Keratinocyte (primary cell): Measurements from ENCODE around the gene TGM1. TPM values are rescaled to one million over a fixed set of nuclear protein-coding genes. Genes with fewer than 3 reads are reported as not detected.

Source experiments
- DNase-seq: peaks from one replicate; pipeline ENCODE4 v3.0.0-alpha.2; 2011; ENCODE audit warnings: low read depth, missing footprints, low spot score
- FAIRE-seq: peaks from 2 replicates; lab custom pipeline; 2011; peaks lifted over from hg19 to GRCh38; lab: Jason Lieb, UNC
- H2AFZ ChIP-seq: 2 replicates; pipeline ENCODE4 v1.6.0; 2012; ENCODE audit warnings: low read length, control low read depth, inconsistent platforms; ENCODE audit not compliant: control insufficient read depth
- H3K27ac ChIP-seq: 2 replicates; pipeline ENCODE4 v1.5.1; 2011; ENCODE audit warnings: low read length; ENCODE audit not compliant: control insufficient read depth, insufficient read depth
- H3K27me3 ChIP-seq: 3 replicates; pipeline ENCODE4 v1.6.0; 2011; ENCODE audit warnings: low read length; ENCODE audit not compliant: control insufficient read depth, insufficient read depth; ENCODE audit errors: extremely low read depth
- H3K36me3 ChIP-seq, 2 experiments: 2 replicates in 1 of 2; 3 replicates in 1 of 2; pipeline ENCODE4 v1.5.1; 2011; ENCODE audit warnings: low read length in 2 of 2, mild to moderate bottlenecking in 1 of 2; ENCODE audit not compliant: control insufficient read depth in 2 of 2, insufficient read depth in 2 of 2; ENCODE audit errors: extremely low read depth in 1 of 2
- H3K4me1 ChIP-seq: 3 replicates; pipeline ENCODE4 v1.5.1; 2011; ENCODE audit warnings: low read length; ENCODE audit not compliant: control insufficient read depth, insufficient read depth; ENCODE audit errors: extremely low read depth
- H3K4me2 ChIP-seq: 3 replicates; pipeline ENCODE4 v1.6.0; 2011; ENCODE audit warnings: low read depth, low read length; ENCODE audit not compliant: control insufficient read depth, insufficient read depth; ENCODE audit errors: extremely low read depth
- H3K4me3 ChIP-seq, 3 experiments: fragments of 200-600 bp in 1 of 3; sonication (generic) in 1 of 3; 2 replicates in 2 of 3; 3 replicates in 1 of 3; pipeline ENCODE4 v1.5.1; 2011 to 2016; ENCODE audit warnings: low read length in 3 of 3, mild to moderate bottlenecking in 3 of 3, control low read depth in 2 of 3, inconsistent platforms in 1 of 3, low read depth in 1 of 3, mixed read lengths in 1 of 3, mixed run types in 1 of 3, moderate library complexity in 1 of 3; ENCODE audit not compliant: control insufficient read depth in 2 of 3, insufficient read depth in 2 of 3; ENCODE audit errors: extremely low read depth in 1 of 3
- H3K79me2 ChIP-seq: 2 replicates; pipeline ENCODE4 v1.6.0; 2012; ENCODE audit warnings: low read length; ENCODE audit not compliant: control insufficient read depth, insufficient read depth
- H3K9ac ChIP-seq: 3 replicates; pipeline ENCODE4 v1.6.0; 2011; ENCODE audit warnings: low read length; ENCODE audit not compliant: control insufficient read depth, insufficient read depth; ENCODE audit errors: extremely low read depth
- H3K9me1 ChIP-seq: 3 replicates; pipeline ENCODE4 v1.6.0; 2011; ENCODE audit warnings: low read length; ENCODE audit not compliant: control insufficient read depth, insufficient read depth; ENCODE audit errors: extremely low read depth
- H3K9me3 ChIP-seq: 2 replicates; pipeline ENCODE4 v1.5.1; 2012; ENCODE audit warnings: low read depth, low read length; ENCODE audit not compliant: control insufficient read depth
- H4K20me1 ChIP-seq: 3 replicates; pipeline ENCODE4 v1.6.0; 2011; ENCODE audit warnings: low read length; ENCODE audit not compliant: control insufficient read depth, insufficient read depth; ENCODE audit errors: extremely low read depth
- CTCF ChIP-seq, 3 experiments: IDR thresholded peaks in 1 of 3; conservative IDR thresholded peaks in 1 of 3; optimal IDR thresholded peaks in 1 of 3; 2 replicates in 2 of 3; 3 replicates in 1 of 3; pipeline versions ENCODE3 to v1.5.1; 2011; ENCODE audit warnings: low read length in 3 of 3, mild to moderate bottlenecking in 3 of 3, moderate library complexity in 2 of 3, control low read depth in 1 of 3, inconsistent platforms in 1 of 3; ENCODE audit not compliant: insufficient read depth in 2 of 3; ENCODE audit errors: extremely low read depth in 1 of 3
- EZH2 ChIP-seq: IDR thresholded peaks from one replicate; pipeline ENCODE4 v1.6.1; 2012; ENCODE audit warnings: inconsistent platforms, mild to moderate bottlenecking, low read length, moderate library complexity
- dilution Hi-C: fragments of 300-500 bp; cut with MboI; formaldehyde crosslinking; loops from one replicate; pipeline ENCODE4 v1.7.0; 2020; ENCODE audit warnings: low sequenced_read_pairs; ENCODE audit not compliant: extremely low pct_ligation_motif_present
- polyA plus RNA-seq, 5 experiments: library from polyadenylated mRNA; depleted of rRNA in 3 of 5; stranded (reverse) in 3 of 5; stranded (forward) in 1 of 5; unstranded in 1 of 5; fragments of >200 nt; gene quantifications; 1 replicate in 1 of 5; 2 replicates in 3 of 5; 3 replicates in 1 of 5; pipeline versions ENCODE4 v1.2.1 to v1.2.3, GENCODE V29; 2011 to 2012; ENCODE audit warnings: missing spikeins in 2 of 5, low read depth in 1 of 5, low replicate concordance in 1 of 5

The TGM1 gene
- polyA plus RNA-seq, 1 donor (not counting 4 experiments of a cell fraction or from before 2014, with no cell fraction given) = 16.1 TPM

GRCh38 chr14:24261256-24261968, 1.6 kb downstream of the TGM1 start:
- Histone ChIP-seq H3K4me2 (no peak overlapping the region), H3K27me3 (no peaks in the 10 kb centered on the region), H3K4me1 (peaks cover 33% of the 10 kb centered on the region), H3K9me3 (no peaks in the 10 kb centered on the region), H3K9ac (no peak overlapping the region), H3K4me3 (no peak overlapping the region), H4K20me1 (no peaks in the 10 kb centered on the region), H3K36me3 (peaks cover 5 to 11% of the 10 kb centered on the region in 2 experiments), H3K9me1 (no peaks in the 10 kb centered on the region), H3K79me2 (no peaks in the 10 kb centered on the region), H2AFZ (no peak overlapping the region), H3K27ac (no peak overlapping the region)
- no peak for TF ChIP-seq EZH2
- no peak for TF ChIP-seq CTCF (optimal IDR thresholded peaks at IDR 0.05 in 1 of 3, IDR thresholded peaks at IDR 0.05 in 1 of 3, conservative IDR thresholded peaks at IDR 0.05 in 1 of 3; ENCODE audit: extremely low read depth in 1 of 3, insufficient read depth in 2 of 3, low read length in 3 of 3)
- dilution Hi-C loops = no loop called here
- FAIRE-seq = no peak
- no peak for DNase-seq

- Histone ChIP-seq H4K20me1 (no peaks in the 10 kb centered on the region), H3K9me1 (no peaks in the 10 kb centered on the region), H3K9ac (no peak overlapping the region), H3K4me2 (no peak overlapping the region), H3K9me3 (no peaks in the 10 kb centered on the region), H3K27ac (no peak overlapping the region), H3K36me3 (peaks cover 6 to 10% of the 10 kb centered on the region in 2 experiments), H3K4me3 (no peak overlapping the region), H3K79me2 (no peaks in the 10 kb centered on the region), H3K27me3 (no peaks in the 10 kb centered on the region), H2AFZ (no peak overlapping the region), H3K4me1 (peaks cover 33% of the 10 kb centered on the region)
- dilution Hi-C loops = no loop called here
- FAIRE-seq (no peak), DNase-seq (no peak)
- no peak for TF ChIP-seq EZH2
- TF ChIP-seq CTCF (optimal IDR thresholded peaks at IDR 0.05 in 1 of 3, IDR thresholded peaks at IDR 0.05 in 1 of 3, conservative IDR thresholded peaks at IDR 0.05 in 1 of 3; ENCODE audit: extremely low read depth in 1 of 3, insufficient read depth in 2 of 3, low read length in 3 of 3) = no peak
These were observed 2.2 kb downstream of the TGM1 start for GRCh38 chr14:24260780-24261157.
